Hepatocyte (in vitro differentiated cells): ENCODE data around the gene GLRX2.

Experiments used
- CTCF ChIP-seq: fragments of 200-600 bp; sonication (generic); IDR thresholded peaks from 2 replicates; pipeline ENCODE4 v1.5.1; 2016; ENCODE audit warnings: antibody characterized with exemption, mild to moderate bottlenecking; ENCODE audit not compliant: poor library complexity
- EZH2 ChIP-seq: fragments of 200-600 bp; sonication (generic); IDR thresholded peaks from 2 replicates; pipeline ENCODE4 v1.6.1; 2016; ENCODE audit warnings: antibody characterized with exemption, mild to moderate bottlenecking, borderline replicate concordance
- EZH2phosphoT487 ChIP-seq: fragments of 200-600 bp; sonication (generic); IDR thresholded peaks from one replicate; pipeline ENCODE4 v1.6.1; 2018; ENCODE audit warnings: antibody characterized with exemption, mild to moderate bottlenecking, low read depth, moderate library complexity; ENCODE audit not compliant: unreplicated experiment, severe bottlenecking

DNA sequence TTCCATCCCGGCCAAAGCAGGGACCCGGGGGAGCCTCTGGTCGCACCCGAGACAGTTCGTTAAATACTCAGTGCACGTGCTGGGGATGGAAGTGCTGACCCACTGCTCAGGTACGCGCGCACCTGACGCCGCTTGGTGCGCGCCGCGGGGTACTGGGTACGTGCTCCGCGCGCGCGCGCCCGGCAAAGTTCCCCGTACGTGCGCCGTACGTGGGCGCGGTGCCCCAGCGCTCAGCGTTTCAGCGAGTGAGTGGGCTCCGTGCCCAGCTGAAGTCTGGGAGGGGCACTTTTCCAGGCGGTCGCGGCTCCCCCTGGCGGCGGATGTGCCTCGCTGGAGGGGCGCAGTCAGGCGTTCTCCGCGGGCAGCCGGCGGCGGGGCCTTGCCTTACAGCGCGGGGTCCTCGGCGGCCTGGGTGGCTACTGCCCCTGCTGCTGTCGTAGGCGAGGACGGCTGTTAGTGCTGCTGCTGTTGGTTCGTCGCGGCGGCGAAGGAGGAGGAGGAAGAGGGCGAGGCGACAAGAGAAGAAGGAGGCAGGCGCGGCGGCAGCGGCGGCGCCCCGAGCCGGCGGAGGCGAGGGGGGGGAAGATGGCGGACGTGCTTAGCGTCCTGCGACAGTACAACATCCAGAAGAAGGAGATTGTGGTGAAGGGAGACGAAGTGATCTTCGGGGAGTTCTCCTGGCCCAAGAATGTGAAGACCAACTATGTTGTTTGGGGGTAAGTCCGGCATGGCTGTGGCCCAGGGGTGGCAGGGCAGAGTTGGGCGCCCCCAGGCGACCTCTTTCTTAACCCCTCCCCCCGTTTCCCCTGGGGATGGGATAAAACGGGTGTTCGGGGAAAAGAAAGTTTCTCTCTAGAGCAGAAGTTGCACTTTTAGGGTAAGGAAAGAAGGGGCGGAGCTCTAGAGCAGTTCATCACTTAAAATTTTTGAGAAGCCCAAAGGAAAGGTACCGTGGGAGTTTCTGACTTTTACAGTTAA is 16.7 kb upstream of the GLRX2 start, which contains the start of gene CDC73:
- TF ChIP-seq CTCF (peak; percentile 98), EZH2 (no peak), EZH2phosphoT487 (no peak)
